Neural progenitor cell (in vitro differentiated cells): ENCODE data around the gene MPRIP. TPM values are rescaled to one million over a fixed set of nuclear protein-coding genes. Genes with fewer than 3 reads are reported as not detected.

Experiments used
- DNase-seq: peaks from one replicate; pipeline ENCODE4 v3.0.0-alpha.2; 2016; ENCODE audit warnings: low spot score
- H2AFZ ChIP-seq: fragments of 200-600 bp; sonication (generic); replicated peaks from 2 replicates; pipeline ENCODE4 v1.6.1; 2016; ENCODE audit warnings: antibody characterized with exemption
- H3F3A ChIP-seq: fragments of 200-600 bp; sonication (generic); 2 replicates; pipeline ENCODE4 v1.6.1; 2016; ENCODE audit warnings: antibody characterized with exemption, low read depth
- H3K27ac ChIP-seq: fragments of 200-600 bp; sonication (generic); 2 replicates; pipeline ENCODE4 v1.5.1; 2016; ENCODE audit warnings: mild to moderate bottlenecking
- H3K27me3 ChIP-seq: fragments of 200-600 bp; sonication (generic); 2 replicates; pipeline ENCODE4 v1.6.1; 2016; ENCODE audit warnings: mild to moderate bottlenecking, moderate library complexity
- H3K36me3 ChIP-seq: fragments of 200-600 bp; sonication (generic); 2 replicates; pipeline ENCODE4 v1.5.1; 2016
- H3K4me1 ChIP-seq: fragments of 200-600 bp; sonication (generic); 2 replicates; pipeline ENCODE4 v1.6.1; 2016; ENCODE audit warnings: mixed run types
- H3K4me2 ChIP-seq: fragments of 200-600 bp; sonication (generic); 2 replicates; pipeline ENCODE4 v1.6.1; 2016
- H3K4me3 ChIP-seq: fragments of 200-600 bp; sonication (generic); 2 replicates; pipeline ENCODE4 v1.5.1; 2016
- H3K79me2 ChIP-seq: fragments of 200-600 bp; sonication (generic); 2 replicates; pipeline ENCODE4 v1.6.1; 2016; ENCODE audit warnings: low read depth
- H3K9ac ChIP-seq: fragments of 200-600 bp; sonication (generic); 2 replicates; pipeline ENCODE4 v1.6.1; 2016
- H3K9me3 ChIP-seq: fragments of 200-600 bp; sonication (generic); 2 replicates; pipeline ENCODE4 v1.5.1; 2016; ENCODE audit warnings: low read depth
- H4K20me1 ChIP-seq: fragments of 200-600 bp; sonication (generic); 2 replicates; pipeline ENCODE4 v1.6.1; 2016; ENCODE audit warnings: low read depth
- H3K27ac Mint-ChIP-seq: 3 replicates; pipeline ENCODE4 v1.8.0; 2021; ENCODE audit warnings: mixed read lengths
- H3K27me3 Mint-ChIP-seq: 2 replicates; pipeline ENCODE4 v1.8.0; 2022; ENCODE audit warnings: low read depth, mild to moderate bottlenecking, inconsistent platforms, moderate library complexity, mixed read lengths; ENCODE audit not compliant: insufficient read depth
- H3K36me3 Mint-ChIP-seq: 3 replicates; pipeline ENCODE4 v1.8.0; 2021; ENCODE audit warnings: mixed read lengths
- H3K4me1 Mint-ChIP-seq: 3 replicates; pipeline ENCODE4 v1.8.0; 2021; ENCODE audit warnings: mixed read lengths
- H3K4me3 Mint-ChIP-seq: 3 replicates; pipeline ENCODE4 v1.8.0; 2021; ENCODE audit warnings: mild to moderate bottlenecking, moderate library complexity, mixed read lengths
- H3K9me3 Mint-ChIP-seq: 3 replicates; pipeline ENCODE4 v1.8.0; 2020; ENCODE audit warnings: mixed read lengths
- CTCF ChIP-seq: fragments of 200-600 bp; sonication (generic); IDR thresholded peaks from 2 replicates; pipeline ENCODE4 v1.5.1; 2017; ENCODE audit warnings: antibody characterized with exemption, mild to moderate bottlenecking
- EZH2 ChIP-seq: fragments of 200-600 bp; sonication (generic); IDR thresholded peaks from 2 replicates; pipeline ENCODE4 v1.6.1; 2017; ENCODE audit warnings: antibody characterized with exemption, mild to moderate bottlenecking, moderate library complexity
- EZH2phosphoT487 ChIP-seq: fragments of 200-600 bp; sonication (generic); IDR thresholded peaks from 2 replicates; pipeline ENCODE4 v1.6.1; 2017; ENCODE audit warnings: antibody characterized with exemption
- small RNA-seq: library from RNA; depleted of rRNA; stranded (forward); fragments of <200 nt; gene quantifications from one replicate; pipeline ENCODE3, GENCODE V24; 2015
- total RNA-seq: library from RNA; depleted of rRNA; stranded (reverse); fragments of >200 nt; gene quantifications from 2 replicates; pipeline ENCODE4 v1.2.3, GENCODE V29; 2015; ENCODE audit warnings: low replicate concordance

MPRIP gene
- total RNA-seq, 1 donor from 2014 or later = 42.1 TPM

DNA sequence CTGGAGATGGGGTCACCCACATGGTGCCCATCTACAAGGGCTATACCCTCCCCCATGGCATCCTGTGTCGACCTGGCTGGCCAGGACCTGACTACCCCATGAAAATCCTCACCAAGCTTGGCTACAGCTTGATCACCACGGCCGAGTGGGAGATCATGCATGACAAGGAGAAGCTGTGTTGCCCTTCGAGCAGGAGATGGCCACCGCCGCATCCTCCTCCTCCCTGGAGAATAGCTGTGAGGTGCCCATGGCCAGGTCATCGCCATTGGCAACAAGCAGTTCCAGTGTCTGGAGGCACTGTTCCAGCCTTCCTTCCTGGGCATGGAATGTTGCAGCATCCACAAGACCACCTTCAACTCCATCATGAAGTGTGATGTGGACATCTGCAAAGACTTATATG lies 200.0 kb downstream of the MPRIP start:
- H3K4me3 ChIP-seq = no peak overlapping the region
- H3K27me3 ChIP-seq = no peaks in the 10 kb centered on the region
- H3K9ac ChIP-seq = no peak overlapping the region
- H4K20me1 ChIP-seq = no peaks in the 10 kb centered on the region
- H3K4me2 ChIP-seq = no peak overlapping the region
- H3K36me3 ChIP-seq = peaks cover 5% of the 10 kb centered on the region
- H3K9me3 ChIP-seq = no peaks in the 10 kb centered on the region
- peaks cover 16% of the 10 kb centered on the region for H3F3A ChIP-seq
- H3K27ac Mint-ChIP-seq = peak overlapping the region; percentile 53
- no peak overlapping the region for H3K4me3 Mint-ChIP-seq
- TF ChIP-seq EZH2phosphoT487 (no peak), EZH2 (no peak), CTCF (no peak)
- H3K4me1 ChIP-seq = no peaks in the 10 kb centered on the region
- no peak for DNase-seq
- peaks cover 4% of the 10 kb centered on the region for H3K36me3 Mint-ChIP-seq
- peaks cover 9% of the 10 kb centered on the region for H3K79me2 ChIP-seq
- H3K9me3 Mint-ChIP-seq = no peaks in the 10 kb centered on the region
- H2AFZ ChIP-seq = no peak overlapping the region
- peaks cover 2% of the 10 kb centered on the region for H3K4me1 Mint-ChIP-seq
- peaks cover 4% of the 10 kb centered on the region for H3K27me3 Mint-ChIP-seq
- H3K27ac ChIP-seq = no peak overlapping the region

Small RNAs within 50 kb of the gene (small RNA-seq; reads per million reads assigned to genes)
- not detected for gene RNU6-767P

Other genes starting within 250 kb of the MPRIP start
- not detected in 2 replicates for gene TNFRSF13B, start 70.3 kb upstream of the MPRIP start, total RNA-seq
- gene PLD6, start 163.9 kb downstream of the MPRIP start, total RNA-seq = 0.22 and 1.2 TPM in 2 replicates
- gene FLCN, start 194.7 kb downstream of the MPRIP start, total RNA-seq = 16.3 and 30.1 TPM in 2 replicates
- 99.8 and 113 TPM in 2 replicates for gene COPS3, start 238.8 kb downstream of the MPRIP start, total RNA-seq